Hematopoietic multipotent progenitor cell treated with erythropoietin and hydrocortisone succinate and interleukin-3 and kit ligand, for 8 days (in vitro differentiated cells): Measurements from ENCODE around the gene COQ8A.
"Not testable (repeated sequence)": the region's sequence is repeated elsewhere in the genome, so short reads cannot be mapped to it uniquely, and the experiment has no call there.

Experiments
- DNase-seq: peaks from one replicate; pipeline ENCODE4 v3.0.0-alpha.2; 2015

Gene COQ8A

GRCh38 chr1:226929260-226930111 lies 10.6 kb upstream of the COQ8A start:
- not testable (repeated sequence) for DNase-seq

GRCh38 chr1:226934483-226935237 lies 5.4 kb upstream of the COQ8A start:
- no peak for DNase-seq

GRCh38 chr1:226937940-226938725 lies 2.0 kb upstream of the COQ8A start:
- DNase-seq: peak; percentile 17

GRCh38 chr1:226938903-226939437 lies 1.1 kb upstream of the COQ8A start:
- peak; percentile 74 for DNase-seq

- peak; percentile 72 for DNase-seq
Observed at GRCh38 chr1:226939438-226940028, 561 bp upstream of the COQ8A start.

- DNase-seq: no peak
Observed at GRCh38 chr1:226940806-226941067, 643 bp downstream of the COQ8A start.

GRCh38 chr1:226942392-226942791 lies 2.3 kb downstream of the COQ8A start:
- DNase-seq: no peak

GRCh38 chr1:226943156-226943555 lies 3.1 kb downstream of the COQ8A start:
- DNase-seq: no peak

GRCh38 chr1:226943927-226944326 lies 3.8 kb downstream of the COQ8A start:
- no peak for DNase-seq

GRCh38 chr1:226945106-226945857 lies 5.2 kb downstream of the COQ8A start:
- no peak for DNase-seq

GRCh38 chr1:226945858-226946245 lies 5.8 kb downstream of the COQ8A start:
- no peak for DNase-seq

GRCh38 chr1:226946285-226946684 lies 6.2 kb downstream of the COQ8A start:
- DNase-seq: no peak

- no peak for DNase-seq
Observed at GRCh38 chr1:226946841-226947240, 6.7 kb downstream of the COQ8A start.

- DNase-seq: no peak
Observed at GRCh38 chr1:226948051-226948450, 8.0 kb downstream of the COQ8A start.

GRCh38 chr1:226948480-226948879 lies 8.4 kb downstream of the COQ8A start:
- no peak for DNase-seq

GRCh38 chr1:226948996-226949395 lies 8.9 kb downstream of the COQ8A start:
- no peak for DNase-seq

- DNase-seq: no peak
Observed at GRCh38 chr1:226949401-226949800, 9.3 kb downstream of the COQ8A start.

- no peak for DNase-seq
Observed at GRCh38 chr1:226950316-226950715, 10.2 kb downstream of the COQ8A start.

- DNase-seq: no peak
Observed at GRCh38 chr1:226950871-226951270, 10.8 kb downstream of the COQ8A start.

GRCh38 chr1:226951286-226952117 lies 11.4 kb downstream of the COQ8A start:
- no peak for DNase-seq

- DNase-seq: no peak
Observed at GRCh38 chr1:226952118-226952441, 12.0 kb downstream of the COQ8A start.
